Prostate gland (tissue), 2 donors: ENCODE data around the gene ENAH. TPM values are rescaled to one million over a fixed set of nuclear protein-coding genes. Genes with fewer than 3 reads are reported as not detected.

ENCODE experiments used
- DNase-seq: peaks from one replicate; pipeline ENCODE4 v3.0.0-alpha.2; 2019; ENCODE audit warnings: low spot score
- H3K27ac ChIP-seq, 2 donors: fragments of 200-600 bp; sonication (generic); 2 replicates each; pipeline ENCODE4 v1.5.1; 2017 to 2019
- H3K27me3 ChIP-seq: fragments of 200-600 bp; sonication (generic); replicated peaks from 2 replicates; pipeline ENCODE4 v1.5.1; 2019; ENCODE audit not compliant: insufficient read depth
- H3K36me3 ChIP-seq, 2 donors: fragments of 200-600 bp; sonication (generic); 1 replicate in 1 of 2; 2 replicates in 1 of 2; pipeline versions ENCODE4 v1.5.1 to v1.8.1; 2017 to 2019
- H3K4me1 ChIP-seq: fragments of 200-600 bp; sonication (generic); replicated peaks from 2 replicates; pipeline ENCODE4 v1.5.1; 2019
- H3K4me3 ChIP-seq, 2 donors: fragments of 200-600 bp; sonication (generic); 2 replicates each; pipeline ENCODE4 v1.5.1; 2017 to 2019
- H3K9me3 ChIP-seq: fragments of 200-600 bp; sonication (generic); 2 replicates; pipeline ENCODE4 v1.5.1; 2017
- CTCF ChIP-seq, 4 experiments: fragments of 200-600 bp in 2 of 4; fragments of 450-650 bp in 2 of 4; sonication (generic) in 2 of 4; IDR thresholded peaks; 1 replicate in 3 of 4; 2 replicates in 1 of 4; pipeline ENCODE4 v1.5.1; 2016 to 2019; ENCODE audit warnings: antibody characterized with exemption in 4 of 4, mild to moderate bottlenecking in 2 of 4, moderate library complexity in 2 of 4
- POLR2A ChIP-seq: fragments of 450-650 bp; IDR thresholded peaks from one replicate; pipeline ENCODE4 v1.6.1; 2016; ENCODE audit warnings: antibody characterized with exemption, mild to moderate bottlenecking
- POLR2AphosphoS5 ChIP-seq: sonication (generic); formaldehyde crosslinking; IDR thresholded peaks from one replicate; pipeline ENCODE4 v1.6.1; 2017; ENCODE audit warnings: antibody characterized with exemption
- WGBS: methylation state at CpG from one replicate; pipeline ENCODE4 v1.1.5; 2018; 5-methylcytosine and 5-hydroxymethylcytosine counted together
- intact Hi-C: fragments of 100-400 bp; cut with DNase I; formaldehyde crosslinking; loops from one replicate; pipeline ENCODE4 v1.14.2; 2022
- total RNA-seq, 2 donors: library from RNA; depleted of rRNA; stranded (reverse); fragments of >200 nt; gene quantifications; one replicate each; pipeline ENCODE4 v1.1.0, GENCODE V29; 2016

The ENAH gene
- total RNA-seq, 2 donors from 2014 or later = 36.4 to 93.6 TPM

GRCh38 chr1:225613006-225613405 lies 39.9 kb downstream of the ENAH start:
- no peak overlapping the region for H3K27ac ChIP-seq
- intact Hi-C loops = no loop called here
- no peaks in the 10 kb centered on the region for H3K27me3 ChIP-seq
- no peaks in the 10 kb centered on the region for H3K4me1 ChIP-seq
- no peak for DNase-seq
- TF ChIP-seq POLR2A (no peak), CTCF (IDR thresholded peaks at IDR 0.05) (no peak), POLR2AphosphoS5 (no peak)
- H3K9me3 ChIP-seq = no peaks in the 10 kb centered on the region
- H3K36me3 ChIP-seq = no peaks in the 10 kb centered on the region
- H3K4me3 ChIP-seq = no peak overlapping the region
- 63% methylated on average over 3 of the region's 3 CpGs for WGBS

- Histone ChIP-seq H3K27ac (peak overlapping the region in 1 of 2 donors; percentile 11), H3K9me3 (no peaks in the 10 kb centered on the region), H3K27me3 (no peaks in the 10 kb centered on the region), H3K4me1 (no peaks in the 10 kb centered on the region), H3K4me3 (no peak overlapping the region), H3K36me3 (no peaks in the 10 kb centered on the region)
- DNase-seq = no peak
- intact Hi-C loops = no loop called here
- no peak for TF ChIP-seq POLR2A
- no peak for TF ChIP-seq CTCF (IDR thresholded peaks at IDR 0.05)
- TF ChIP-seq POLR2AphosphoS5 = no peak
Measured at GRCh38 chr1:225612287-225612686, 40.6 kb downstream of the ENAH start.

GRCh38 chr1:225611537-225612223 lies 41.2 kb downstream of the ENAH start:
- no peak overlapping the region for H3K4me3 ChIP-seq
- peak overlapping the region in 1 of 2 donors; percentile 11 for H3K27ac ChIP-seq
- H3K36me3 ChIP-seq = no peaks in the 10 kb centered on the region
- H3K4me1 ChIP-seq = no peaks in the 10 kb centered on the region
- WGBS = 70% methylated on average over 7 of the region's 7 CpGs
- intact Hi-C loops = no loop called here
- H3K9me3 ChIP-seq = no peaks in the 10 kb centered on the region
- H3K27me3 ChIP-seq = no peaks in the 10 kb centered on the region
- peak in 1 of 4 experiments; percentile 26 for TF ChIP-seq CTCF (IDR thresholded peaks at IDR 0.05)
- no peak for TF ChIP-seq POLR2AphosphoS5
- no peak for TF ChIP-seq POLR2A
- DNase-seq = no peak

- TF ChIP-seq POLR2AphosphoS5 = no peak
- TF ChIP-seq CTCF (IDR thresholded peaks at IDR 0.05) = no peak
- no peak for TF ChIP-seq POLR2A
- no peaks in the 10 kb centered on the region for H3K4me1 ChIP-seq
- H3K9me3 ChIP-seq = no peaks in the 10 kb centered on the region
- no peak for DNase-seq
- 87% methylated on average over 5 of the region's 5 CpGs for WGBS
- H3K4me3 ChIP-seq = no peak overlapping the region
- no peaks in the 10 kb centered on the region for H3K36me3 ChIP-seq
- no peaks in the 10 kb centered on the region for H3K27me3 ChIP-seq
- H3K27ac ChIP-seq = no peak overlapping the region
- intact Hi-C loops = no loop called here
Measured at GRCh38 chr1:225610539-225610938, 42.4 kb downstream of the ENAH start.
